ENCODE measurements around the gene B4GALT1. TPM values are rescaled to one million over a fixed set of nuclear protein-coding genes. Genes with fewer than 3 reads are reported as not detected.

B4GALT1 gene
- total and polyA plus RNA-seq, 2 of the 8 experiments (the other 6 are each of a cell fraction or from before 2014, with no cell fraction given) = 12.8 to 18.2 TPM

DNA sequence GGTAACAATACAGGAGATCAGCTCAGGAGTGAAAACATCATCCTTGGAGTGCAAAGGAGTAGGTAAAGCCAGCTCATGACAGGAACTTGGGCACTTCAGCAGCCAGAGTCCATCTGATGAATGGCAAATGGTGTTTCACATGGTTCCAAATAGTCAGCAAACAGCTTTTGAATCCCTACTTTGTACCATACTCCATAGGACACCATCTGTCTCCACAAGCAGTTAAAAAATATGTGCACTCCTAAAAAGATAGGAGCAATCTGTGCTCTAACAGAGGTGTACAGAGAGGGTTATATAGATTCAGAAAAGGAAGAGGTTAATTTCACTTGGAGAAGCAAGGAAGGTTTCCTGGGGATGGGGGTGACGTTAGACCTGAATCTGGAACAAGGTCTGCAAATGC, 21.6 kb upstream of the B4GALT1 start (continued):
- TF ChIP-seq MAFK (IDR thresholded peaks at IDR 0.05; ENCODE audit: low read depth, low read length) = no peak
